H1 (cell line): Measurements from ENCODE around the gene CES4A. TPM values are rescaled to one million over a fixed set of nuclear protein-coding genes. Genes with fewer than 3 reads are reported as not detected.

ENCODE experiments used
- CTCF ChIA-PET: fragments of 300-600 bp; sonication (Branson Sonifier 250); formaldehyde crosslinking; loops from one replicate; lab custom pipeline; 2021; ENCODE audit not compliant: partially characterized antibody; lab: Charles Lee
- POLR2A ChIA-PET: fragments of 300-600 bp; sonication (Branson Sonifier 250); formaldehyde crosslinking; loops from one replicate; lab custom pipeline; 2021; ENCODE audit warnings: inconsistent platforms; ENCODE audit not compliant: partially characterized antibody; lab: Charles Lee
- DNase-seq, 2 experiments: peaks; one replicate each; pipeline versions ENCODE4 v3.0.0 to v3.0.0-alpha.2; 2010 to 2022; ENCODE audit warnings: low spot score in 2 of 2, low read depth in 1 of 2, mixed read lengths in 1 of 2
- FAIRE-seq: peaks from 2 replicates; lab custom pipeline; 2011; peaks lifted over from hg19 to GRCh38; lab: Jason Lieb, UNC
- H2AFZ ChIP-seq: 2 replicates; pipeline ENCODE4 v1.8.1; 2012; ENCODE audit warnings: low read length, inconsistent platforms
- H2AK5ac ChIP-seq: 2 replicates; pipeline ENCODE4 v1.6.1; 2013; ENCODE audit warnings: low read depth, low read length
- H2BK120ac ChIP-seq: replicated peaks from 2 replicates; pipeline ENCODE3; 2013; ENCODE audit warnings: low read depth, low read length, inconsistent platforms
- H2BK12ac ChIP-seq: 2 replicates; pipeline ENCODE4 v1.6.1; 2013; ENCODE audit warnings: low read depth, low read length
- H2BK15ac ChIP-seq: 2 replicates; pipeline ENCODE4 v1.6.1; 2013; ENCODE audit warnings: low read length
- H2BK20ac ChIP-seq: 2 replicates; pipeline ENCODE4 v1.6.1; 2013; ENCODE audit warnings: low read length
- H2BK5ac ChIP-seq: 2 replicates; pipeline ENCODE4 v1.6.1; 2013; ENCODE audit warnings: low read depth, low read length
- H3K14ac ChIP-seq: 2 replicates; pipeline ENCODE4 v1.6.1; 2013; ENCODE audit warnings: inconsistent platforms; ENCODE audit not compliant: insufficient read length
- H3K18ac ChIP-seq: 2 replicates; pipeline ENCODE4 v1.6.1; 2013; ENCODE audit warnings: low read length; ENCODE audit errors: extremely low read depth
- H3K23ac ChIP-seq: 2 replicates; pipeline ENCODE4 v1.6.1; 2013; ENCODE audit warnings: inconsistent platforms; ENCODE audit not compliant: insufficient read length
- H3K23me2 ChIP-seq: 2 replicates; pipeline ENCODE4 v1.6.1; 2013; ENCODE audit warnings: low read depth, low read length
- H3K27ac ChIP-seq: 2 replicates; pipeline ENCODE4 v1.6.1; 2011; ENCODE audit warnings: low read depth, low read length, inconsistent platforms
- H3K27me3 ChIP-seq, 4 experiments: replicated peaks in 1 of 4; 1 replicate in 1 of 4; 2 replicates in 3 of 4; pipeline versions ENCODE4 v1.6.1 to v1.8.1; 2011 to 2013; ENCODE audit warnings: low read length in 3 of 4, mild to moderate bottlenecking in 3 of 4, inconsistent platforms in 2 of 4, mixed read lengths in 2 of 4, moderate library complexity in 1 of 4; ENCODE audit not compliant: control insufficient read depth in 3 of 4, insufficient read depth in 3 of 4; ENCODE audit errors: extremely low read depth in 1 of 4
- H3K36me3 ChIP-seq, 4 experiments: 2 replicates each; pipeline versions ENCODE4 v1.6.1 to v1.8.1; 2011 to 2013; ENCODE audit warnings: mild to moderate bottlenecking in 4 of 4, low read length in 3 of 4, moderate library complexity in 2 of 4, control low read depth in 1 of 4, inconsistent platforms in 1 of 4; ENCODE audit not compliant: insufficient read depth in 4 of 4, control insufficient read depth in 2 of 4
- H3K4ac ChIP-seq: replicated peaks from 2 replicates; pipeline ENCODE3; 2013; ENCODE audit warnings: low read length, low read depth, mixed read lengths, inconsistent platforms; ENCODE audit not compliant: insufficient read length
- H3K4me1 ChIP-seq, 4 experiments: replicated peaks in 1 of 4; 1 replicate in 1 of 4; 2 replicates in 3 of 4; pipeline versions ENCODE4 v1.6.1 to v1.8.1; 2011 to 2013; ENCODE audit warnings: low read length in 3 of 4, inconsistent platforms in 2 of 4, mixed read lengths in 1 of 4; ENCODE audit not compliant: insufficient read depth in 4 of 4, control insufficient read depth in 3 of 4
- H3K4me2 ChIP-seq, 2 experiments: 2 replicates each; pipeline versions ENCODE4 v1.6.1 to v1.8.1; 2011 to 2013; ENCODE audit warnings: low read depth in 2 of 2, low read length in 2 of 2, control low read depth in 1 of 2, inconsistent platforms in 1 of 2, mild to moderate bottlenecking in 1 of 2; ENCODE audit not compliant: insufficient read depth in 1 of 2
- H3K4me3 ChIP-seq, 4 experiments: fragments of 200-600, 300-600 bp in 1 of 4; sonication (generic), shearing (Covaris generic), sonication (Bioruptor Twin) in 1 of 4; 2 replicates each; pipeline versions ENCODE4 v1.5.1 to v1.8.1; 2011 to 2016; ENCODE audit warnings: low read length in 4 of 4, low read depth in 3 of 4, control low read depth in 2 of 4, inconsistent platforms in 2 of 4, mild to moderate bottlenecking in 2 of 4, mixed read lengths in 1 of 4, moderate library complexity in 1 of 4; ENCODE audit not compliant: insufficient read depth in 2 of 4; ENCODE audit errors: extremely low read depth in 1 of 4
- H3K56ac ChIP-seq: replicated peaks from 2 replicates; pipeline ENCODE3; 2013; ENCODE audit warnings: low read depth, mild to moderate bottlenecking, mixed read lengths, low read length, inconsistent platforms; ENCODE audit not compliant: insufficient read length
- H3K79me1 ChIP-seq: 2 replicates; pipeline ENCODE4 v1.6.1; 2013; ENCODE audit warnings: low read depth, low read length, control low read depth
- H3K79me2 ChIP-seq, 2 experiments: 2 replicates each; pipeline versions ENCODE4 v1.6.1 to v1.8.1; 2012 to 2013; ENCODE audit warnings: low read length in 2 of 2, mild to moderate bottlenecking in 2 of 2, inconsistent platforms in 1 of 2; ENCODE audit not compliant: insufficient read depth in 2 of 2, control insufficient read depth in 1 of 2
- H3K9ac ChIP-seq, 4 experiments: replicated peaks in 1 of 4; 1 replicate in 1 of 4; 2 replicates in 3 of 4; pipeline versions ENCODE4 v1.6.1 to v1.8.1; 2011 to 2013; ENCODE audit warnings: low read depth in 3 of 4, low read length in 3 of 4, control low read depth in 2 of 4, mild to moderate bottlenecking in 2 of 4, moderate library complexity in 2 of 4, inconsistent platforms in 1 of 4; ENCODE audit errors: extremely low read depth in 1 of 4
- H3K9me3 ChIP-seq, 2 experiments: 2 replicates each; pipeline versions ENCODE4 v1.6.1 to v1.8.1; 2012 to 2013; ENCODE audit warnings: mild to moderate bottlenecking in 2 of 2, moderate library complexity in 2 of 2, control low read depth in 1 of 2, inconsistent platforms in 1 of 2, low read depth in 1 of 2, low read length in 1 of 2, mixed read lengths in 1 of 2; ENCODE audit not compliant: insufficient read depth in 2 of 2
- H4K20me1 ChIP-seq, 2 experiments: replicated peaks in 1 of 2; 2 replicates each; pipeline versions ENCODE3 to v1.8.1; 2011 to 2013; ENCODE audit warnings: inconsistent platforms in 2 of 2, low read length in 2 of 2, mild to moderate bottlenecking in 1 of 2; ENCODE audit not compliant: insufficient read depth in 2 of 2, control insufficient read depth in 1 of 2
- H4K5ac ChIP-seq: 2 replicates; pipeline ENCODE4 v1.6.1; 2013; ENCODE audit warnings: low read length, low read depth, mixed read lengths, inconsistent platforms; ENCODE audit not compliant: insufficient read length
- H4K8ac ChIP-seq: 2 replicates; pipeline ENCODE4 v1.8.0; 2013; ENCODE audit warnings: mild to moderate bottlenecking, moderate library complexity, low read length, inconsistent platforms; ENCODE audit not compliant: insufficient read depth; ENCODE audit errors: extremely low read depth
- H4K91ac ChIP-seq: replicated peaks from 2 replicates; pipeline ENCODE3; 2013; ENCODE audit warnings: low read length, mixed read lengths, inconsistent platforms; ENCODE audit not compliant: insufficient read length
- JUN ChIP-seq: IDR thresholded peaks from 2 replicates; pipeline ENCODE4 v1.6.1; 2011; ENCODE audit warnings: low read depth, mild to moderate bottlenecking, improper control_type of control experiment, low read length
- NANOG ChIP-seq: IDR thresholded peaks from 2 replicates; pipeline ENCODE4 v1.6.1; 2011; ENCODE audit warnings: low read length, low read depth, mild to moderate bottlenecking, inconsistent platforms; ENCODE audit not compliant: insufficient read depth, poor library complexity, severe bottlenecking
- NRF1 ChIP-seq: IDR thresholded peaks from 2 replicates; pipeline ENCODE4 v1.6.1; 2011; ENCODE audit warnings: mild to moderate bottlenecking, low read depth, low read length, improper control_type of control experiment
- RFX5 ChIP-seq: IDR thresholded peaks from 2 replicates; pipeline ENCODE4 v1.6.1; 2011; ENCODE audit warnings: low read depth, low read length, improper control_type of control experiment, borderline replicate concordance
- SP4 ChIP-seq: IDR thresholded peaks from 2 replicates; pipeline ENCODE4 v1.6.1; 2012; ENCODE audit warnings: low read length, inconsistent platforms
- TEAD4 ChIP-seq: IDR thresholded peaks from 2 replicates; pipeline ENCODE4 v1.6.1; 2012; ENCODE audit warnings: low read depth, low read length, inconsistent platforms, mixed read lengths
- WGBS, 2 experiments: shearing (Covaris generic) in 1 of 2; methylation state at CpG; one replicate each; pipeline versions ENCODE4 v1.1.6 to v1.1.7; 2013 to 2015; ENCODE audit warnings: low lambda C conversion rate in 2 of 2, mixed read lengths in 2 of 2, inconsistent platforms in 1 of 2, low coverage in 1 of 2, missing lambda C conversion rate in 1 of 2; ENCODE audit not compliant: insufficient replicate concordance in 2 of 2, insufficient coverage in 1 of 2, insufficient read length in 1 of 2; ENCODE audit errors: extremely low coverage in 1 of 2, missing lambda C conversion rate in 1 of 2; 5-methylcytosine and 5-hydroxymethylcytosine counted together
- polyA plus RNA-seq, 7 experiments: library from polyadenylated mRNA; depleted of rRNA in 3 of 7; stranded (reverse) in 5 of 7; unstranded in 2 of 7; fragments of >200 nt in 5 of 7; fragments of 200-250 nt in 2 of 7; gene quantifications; 1 replicate in 5 of 7; 2 replicates in 1 of 7; 4 replicates in 1 of 7; pipeline versions ENCODE4 v1.2.1 to v1.2.3, GENCODE V29; 2011 to 2013; ENCODE audit warnings: missing spikeins in 2 of 7, mixed read lengths in 2 of 7
- total RNA-seq: library from RNA; stranded (reverse); fragmentation: NEBNext Ultra II Directional; extraction: Animal tissue kit (Norgen Biotek cat#: 25700); gene quantifications from 2 replicates; pipeline ENCODE4 v1.2.1, GENCODE V29; 2021
- TF ChIP-seq, protein P1 (sequence below), 3 experiments: IDR thresholded peaks; 1 replicate in 2 of 3; 2 replicates in 1 of 3; pipeline versions ENCODE4 v1.5.1 to v1.6.1; 2011; ENCODE audit warnings: low read length in 3 of 3, mild to moderate bottlenecking in 3 of 3, inconsistent platforms in 2 of 3, low read depth in 1 of 3, moderate library complexity in 1 of 3; ENCODE audit not compliant: insufficient read depth in 1 of 3; ENCODE audit errors: control extremely low read depth in 1 of 3

CES4A gene
- total and polyA plus RNA-seq, 2 of the 8 experiments (the other 6 are each of a cell fraction or from before 2014, with no cell fraction given) = 0.93 to 1.5 TPM

DNA sequence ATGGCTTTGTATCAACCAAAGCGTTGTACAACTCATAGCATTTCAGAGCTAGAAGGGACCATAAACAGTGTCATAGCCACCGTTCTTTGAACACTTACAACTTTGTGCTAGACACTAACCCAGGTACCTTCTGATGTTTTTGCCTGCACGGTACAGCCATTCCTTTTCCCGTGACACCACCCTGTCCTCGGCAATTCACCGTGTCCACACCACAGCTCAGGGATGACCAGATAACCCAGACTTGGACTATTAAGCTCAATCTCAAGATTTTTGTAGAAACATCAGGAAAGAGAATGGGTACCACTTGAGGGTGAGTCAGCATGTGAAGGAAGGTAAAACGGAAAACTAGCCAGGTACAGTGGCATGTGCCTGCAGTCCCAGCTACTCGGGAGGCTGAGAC lies 30.8 kb downstream of the CES4A start:
- no peak overlapping the region for H3K4me3 ChIP-seq
- no peak overlapping the region for H2AFZ ChIP-seq
- no peak overlapping the region for H4K91ac ChIP-seq
- ChIA-PET CTCF (interaction anchor here (0.6 to 10.2 kb wide), 18 partner anchors 8 to 213 kb away, joined by 3 to 164 read pairs (median 12); partner anchors contain the start of genes B3GNT9, CBFB, CES3 and CES4A), POLR2A (interaction anchor here (0.8 to 1.1 kb wide), 3 partner anchors 9 to 36 kb away, joined by 3 read pairs; partner anchors contain the start of gene CBFB)
- no peak overlapping the region for H4K8ac ChIP-seq
- TF ChIP-seq, protein P1, sequence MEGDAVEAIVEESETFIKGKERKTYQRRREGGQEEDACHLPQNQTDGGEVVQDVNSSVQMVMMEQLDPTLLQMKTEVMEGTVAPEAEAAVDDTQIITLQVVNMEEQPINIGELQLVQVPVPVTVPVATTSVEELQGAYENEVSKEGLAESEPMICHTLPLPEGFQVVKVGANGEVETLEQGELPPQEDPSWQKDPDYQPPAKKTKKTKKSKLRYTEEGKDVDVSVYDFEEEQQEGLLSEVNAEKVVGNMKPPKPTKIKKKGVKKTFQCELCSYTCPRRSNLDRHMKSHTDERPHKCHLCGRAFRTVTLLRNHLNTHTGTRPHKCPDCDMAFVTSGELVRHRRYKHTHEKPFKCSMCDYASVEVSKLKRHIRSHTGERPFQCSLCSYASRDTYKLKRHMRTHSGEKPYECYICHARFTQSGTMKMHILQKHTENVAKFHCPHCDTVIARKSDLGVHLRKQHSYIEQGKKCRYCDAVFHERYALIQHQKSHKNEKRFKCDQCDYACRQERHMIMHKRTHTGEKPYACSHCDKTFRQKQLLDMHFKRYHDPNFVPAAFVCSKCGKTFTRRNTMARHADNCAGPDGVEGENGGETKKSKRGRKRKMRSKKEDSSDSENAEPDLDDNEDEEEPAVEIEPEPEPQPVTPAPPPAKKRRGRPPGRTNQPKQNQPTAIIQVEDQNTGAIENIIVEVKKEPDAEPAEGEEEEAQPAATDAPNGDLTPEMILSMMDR (IDR thresholded peaks at IDR 0.05; ENCODE audit: control extremely low read depth in 1 of 3, insufficient read depth in 1 of 3, low read depth in 1 of 3, low read length in 3 of 3) = no peak
- TF ChIP-seq JUN (no peak), NANOG (no peak), SP4 (no peak), RFX5 (no peak), TEAD4 (no peak), NRF1 (no peak)
- H3K36me3 ChIP-seq = no peaks in the 10 kb centered on the region
- H2BK12ac ChIP-seq = peak overlapping the region; percentile 30; the same call in 1 of the 2 replicates
- peaks cover 8 to 23% (median 15%) of the 10 kb centered on the region in 4 experiments for H3K27me3 ChIP-seq
- H3K23me2 ChIP-seq = peaks cover 3% of the 10 kb centered on the region; the same call in 1 of the 2 replicates
- H3K9me3 ChIP-seq = no peaks in the 10 kb centered on the region
- no peak overlapping the region for H2AK5ac ChIP-seq
- H4K20me1 ChIP-seq = no peaks in the 10 kb centered on the region
- no peak overlapping the region for H4K5ac ChIP-seq
- no peak overlapping the region for H2BK15ac ChIP-seq
- no peak overlapping the region for H3K56ac ChIP-seq
- no peak overlapping the region for H3K27ac ChIP-seq
- H3K9ac ChIP-seq = no peak overlapping the region
- no peak overlapping the region for H3K4ac ChIP-seq
- H3K4me2 ChIP-seq = no peak overlapping the region
- H3K79me2 ChIP-seq = no peaks in the 10 kb centered on the region
- H3K18ac ChIP-seq = no peak overlapping the region
- DNase-seq = no peak
- H3K14ac ChIP-seq = no peak overlapping the region
- WGBS, 2 experiments = 89% methylated on average over 8 of the region's 8 CpGs; no CpG with 5 or more reads in 1 of the 2 experiments
- H2BK5ac ChIP-seq = no peak overlapping the region
- peaks cover 0 to 3% (median under 1%) of the 10 kb centered on the region in 4 experiments; a peak in 2 of 7 replicates for H3K4me1 ChIP-seq
- no peak overlapping the region for H2BK20ac ChIP-seq
- H3K23ac ChIP-seq = no peak overlapping the region
- H3K79me1 ChIP-seq = no peaks in the 10 kb centered on the region
- H2BK120ac ChIP-seq = no peak overlapping the region
- FAIRE-seq = no peak
